Stimulated activated CD4-positive, alpha-beta T cell treated with anti-CD3 and anti-CD28 coated beads, Interleukin-1b, Interleukin-23, amount 100 ng/mL, for 1 hour (primary cell): Measurements from ENCODE around the gene KCNIP2.
"Not testable (repeated sequence)": the region's sequence is repeated elsewhere in the genome, so short reads cannot be mapped to it uniquely, and the experiment has no call there.

ENCODE experiments used
- DNase-seq, 2 donors: peaks; one replicate each; pipeline ENCODE4 v3.0.0-alpha.2; 2020; ENCODE audit warnings: low read depth in 2 of 2

Gene KCNIP2

DNA sequence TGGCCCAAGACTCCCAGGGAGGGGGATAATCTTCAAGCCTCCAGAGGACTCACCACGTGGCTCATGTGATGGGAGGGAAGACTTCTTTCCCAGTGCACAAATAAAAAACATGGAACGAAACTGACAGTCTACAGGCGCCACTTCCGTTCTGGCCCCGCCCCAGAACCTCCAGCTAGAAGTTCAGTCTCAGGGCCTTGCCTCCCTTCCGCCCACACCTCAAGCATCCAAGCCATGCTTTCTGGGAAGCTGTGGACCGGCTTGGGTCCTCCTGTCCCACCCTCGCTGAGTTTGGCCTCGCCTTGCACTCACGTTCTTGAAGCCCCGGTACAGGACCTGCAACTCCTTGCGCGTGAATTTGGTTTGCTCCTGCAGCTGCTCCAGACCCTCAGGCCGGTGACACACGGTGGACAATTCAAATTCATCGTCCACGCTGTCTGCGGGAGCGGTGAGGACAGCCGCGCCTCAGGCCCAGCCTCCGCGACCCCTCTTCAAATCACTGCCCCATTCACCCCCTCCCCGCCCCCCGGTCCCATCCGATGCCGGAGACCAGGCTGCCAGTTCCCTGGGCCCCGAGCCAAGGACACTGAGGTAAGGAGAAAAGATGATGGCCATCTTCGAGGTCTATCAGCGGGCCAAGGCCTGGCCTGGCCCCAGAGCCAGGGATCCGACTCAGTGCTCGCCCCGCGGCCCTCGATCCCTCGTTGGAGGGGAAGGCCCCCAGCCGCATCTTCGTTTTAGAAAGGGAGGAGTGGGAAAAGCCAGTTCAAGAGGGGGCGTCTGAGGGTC, 14.6 kb downstream of the KCNIP2 start:
- no peak for DNase-seq

DNA sequence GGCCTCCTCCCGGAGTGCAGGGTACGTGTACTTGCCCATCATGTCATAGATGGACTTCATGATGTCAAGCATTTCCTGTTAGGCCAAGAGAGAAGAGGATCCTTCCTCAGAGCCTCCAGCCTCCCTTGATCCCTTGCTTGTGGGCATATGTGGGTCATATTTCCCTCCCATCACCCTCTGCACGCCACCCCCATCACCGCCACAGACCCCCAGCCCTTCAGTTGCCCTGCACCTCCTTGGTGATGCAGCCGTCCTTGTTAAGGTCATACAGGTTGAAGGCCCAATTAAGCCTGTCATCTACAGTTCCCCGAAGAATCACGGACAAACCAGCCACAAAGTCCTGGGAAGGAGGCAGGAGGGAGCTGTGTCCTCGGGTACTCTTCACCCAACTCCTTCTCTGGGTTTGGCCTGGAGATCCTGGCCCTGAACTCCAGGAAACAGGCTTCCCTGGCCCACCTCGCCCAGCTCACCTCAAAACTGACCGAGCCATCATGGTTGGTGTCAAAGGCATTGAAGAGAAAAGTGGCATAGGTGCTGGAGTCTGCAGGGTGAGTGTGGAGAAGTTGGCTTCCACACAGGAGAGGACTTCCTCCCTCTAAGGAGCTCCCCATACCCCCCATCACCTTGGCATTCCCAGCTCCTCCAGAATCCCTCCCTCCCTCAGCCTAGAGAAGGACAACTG, 15.5 kb downstream of the KCNIP2 start:
- no peak for DNase-seq

DNA sequence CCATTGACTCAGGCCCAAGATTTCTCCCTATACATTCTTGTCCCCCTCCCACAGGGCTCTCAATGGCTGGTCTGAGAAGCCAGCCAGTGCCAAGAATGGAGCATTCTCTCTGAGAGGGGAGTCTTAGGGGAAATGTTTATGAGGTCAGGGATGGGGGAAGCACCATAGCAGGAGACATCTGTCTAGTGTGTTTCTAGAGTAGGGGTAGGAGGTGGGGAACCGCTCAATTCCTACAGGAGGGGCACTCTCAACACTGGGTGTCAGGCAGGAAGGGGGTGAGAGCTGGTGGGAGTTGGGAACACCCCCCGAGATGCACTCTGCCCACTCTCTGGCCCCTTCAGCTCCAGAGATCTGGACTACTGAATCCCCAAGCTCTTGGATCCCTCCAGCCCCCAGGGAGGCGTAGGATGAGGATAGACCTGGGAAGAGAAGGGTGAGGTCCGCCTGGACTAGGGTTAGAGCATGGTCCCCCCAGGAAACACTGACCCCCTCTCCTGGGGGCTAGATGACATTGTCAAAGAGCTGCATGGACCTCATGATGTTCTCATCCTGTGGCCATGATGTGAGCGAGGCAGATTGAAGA, 16.7 kb downstream of the KCNIP2 start:
- no peak for DNase-seq

DNA sequence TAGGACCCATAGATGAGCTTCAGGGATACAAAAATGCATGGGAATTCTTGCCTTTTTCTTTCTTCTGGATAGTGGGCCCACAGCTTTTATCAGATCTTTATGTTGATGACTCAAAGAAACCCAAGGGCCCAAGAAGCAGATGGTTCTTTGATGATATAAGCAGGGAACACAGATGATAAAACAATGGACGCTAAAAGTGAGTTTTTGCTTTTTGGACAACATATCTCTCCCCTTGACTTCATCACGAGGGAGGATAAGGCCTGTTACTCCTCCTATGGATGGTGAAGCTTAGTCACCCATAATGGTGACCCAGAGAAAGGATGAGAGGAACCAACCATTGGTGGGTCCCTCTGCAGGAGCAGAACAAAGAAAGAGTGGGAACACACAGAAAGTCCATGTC, 18.9 kb downstream of the KCNIP2 start:
- DNase-seq = no peak

DNA sequence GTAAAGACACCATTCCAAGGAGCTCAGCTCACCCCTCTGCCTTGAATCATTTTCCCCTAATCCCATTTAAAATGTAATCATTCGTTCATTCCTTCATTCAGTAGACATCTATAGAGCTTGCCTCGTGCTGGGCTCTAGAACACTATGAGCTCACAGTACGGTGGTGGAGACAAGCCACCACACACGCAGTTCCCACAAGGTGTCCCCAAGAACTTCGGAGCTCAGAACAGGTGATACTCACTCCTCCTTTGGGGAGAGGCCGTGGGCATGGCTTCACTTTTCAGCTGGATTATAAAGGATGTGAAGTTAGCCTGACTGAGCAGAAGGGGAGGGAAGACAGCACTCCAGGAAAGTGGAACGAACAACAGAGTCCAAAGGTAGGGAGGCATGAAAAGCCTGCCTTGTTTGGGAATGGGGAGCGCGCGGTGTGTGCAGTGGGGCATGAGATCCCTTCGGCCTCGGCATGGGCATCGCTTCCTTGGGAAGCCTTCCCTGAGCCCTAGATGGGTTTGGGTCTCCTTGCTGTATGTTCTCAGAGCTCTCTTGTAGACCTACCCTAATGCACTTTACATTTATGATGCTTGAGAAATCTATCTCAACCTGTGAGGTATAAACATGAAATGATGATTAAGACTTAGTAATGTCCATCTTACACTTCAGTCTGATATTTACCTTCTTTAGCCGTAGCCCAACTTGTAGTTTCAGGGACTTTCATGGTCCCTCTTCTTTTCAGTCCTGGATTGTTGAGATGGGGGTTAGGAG, 24.5 kb downstream of the KCNIP2 start:
- no peak for DNase-seq

DNA sequence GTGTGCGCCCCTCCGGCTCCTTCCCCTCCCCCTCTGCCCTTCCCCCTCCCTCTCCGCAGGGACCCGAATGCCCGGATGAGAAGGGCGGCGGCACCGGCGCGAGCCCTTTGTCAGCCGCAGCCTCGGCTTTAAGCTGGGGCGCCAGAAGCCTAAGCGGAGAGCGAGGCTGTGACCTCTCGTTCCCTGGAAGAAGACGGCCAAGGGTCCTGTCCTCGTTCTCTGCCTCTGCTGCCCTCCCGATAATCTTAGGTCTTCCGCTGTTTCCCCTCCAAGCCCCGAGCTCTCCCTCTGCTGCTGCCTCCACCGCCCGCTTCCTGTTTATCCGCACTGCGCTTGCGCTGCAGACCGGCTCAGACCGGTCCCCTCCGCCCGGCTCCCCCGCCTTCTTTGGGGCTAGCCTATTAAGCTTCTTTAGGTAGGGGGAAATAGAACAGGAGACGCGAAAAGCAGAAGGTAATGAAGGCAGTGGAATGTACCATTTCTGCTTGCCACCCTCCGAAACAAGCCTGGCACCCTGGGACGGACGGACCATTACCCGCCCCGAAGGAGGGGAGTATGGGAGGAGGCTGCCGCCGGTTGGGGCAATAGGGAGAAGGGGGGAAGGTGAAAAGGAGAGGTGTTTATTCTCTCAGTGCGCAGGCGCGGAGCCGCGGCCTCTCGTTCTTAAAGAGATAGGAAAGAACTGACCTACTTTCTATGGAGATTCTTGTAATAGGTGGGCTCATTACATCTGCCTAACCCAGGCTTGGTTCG, 25.3 kb downstream of the KCNIP2 start, which contains the start of gene OGA:
Gene OGA, minus strand, starts transcription at position 326 of the 753 bp plus-strand sequence. CDS start 422 bp downstream, outside the sequence.
- peak; percentile 86 to 98 for DNase-seq

DNA sequence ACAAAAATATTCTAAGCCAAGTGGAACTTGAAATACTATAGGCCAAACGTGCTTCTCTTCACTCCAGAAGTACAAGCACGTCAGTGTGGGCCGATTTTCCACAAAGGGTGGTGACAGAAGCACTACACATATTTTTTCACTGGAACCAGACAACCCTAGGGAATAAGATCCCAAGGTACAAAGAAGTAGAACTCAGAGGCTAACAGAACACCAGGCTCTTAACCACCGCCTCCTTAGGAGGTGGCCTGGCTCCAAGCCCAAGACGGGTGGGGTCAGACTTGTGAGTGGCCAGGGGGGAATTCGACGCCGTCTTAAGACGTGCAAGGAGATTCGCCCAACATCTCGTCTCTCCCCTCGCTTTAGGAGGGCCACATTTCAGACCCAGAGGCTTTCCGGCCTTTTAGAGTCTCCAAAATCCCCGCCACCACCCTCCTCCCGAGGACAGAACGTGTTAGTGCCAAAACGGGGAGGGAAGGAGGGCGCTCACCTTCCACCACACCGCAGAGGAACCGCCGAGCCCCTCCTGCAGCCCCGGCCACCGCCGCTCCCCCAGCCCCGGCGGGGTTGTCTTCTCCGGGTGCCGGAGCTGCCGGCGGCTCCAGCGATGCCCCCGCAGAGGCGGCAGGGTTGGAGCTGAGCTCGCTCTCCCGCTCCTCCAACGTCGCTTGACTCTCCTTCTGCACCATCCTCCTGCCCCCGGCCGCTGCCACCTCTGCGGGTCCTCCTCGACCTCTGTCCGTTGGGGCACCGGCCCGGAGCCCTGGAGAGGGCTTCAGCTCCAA, 26.1 kb downstream of the KCNIP2 start:
- DNase-seq = no peak

DNA sequence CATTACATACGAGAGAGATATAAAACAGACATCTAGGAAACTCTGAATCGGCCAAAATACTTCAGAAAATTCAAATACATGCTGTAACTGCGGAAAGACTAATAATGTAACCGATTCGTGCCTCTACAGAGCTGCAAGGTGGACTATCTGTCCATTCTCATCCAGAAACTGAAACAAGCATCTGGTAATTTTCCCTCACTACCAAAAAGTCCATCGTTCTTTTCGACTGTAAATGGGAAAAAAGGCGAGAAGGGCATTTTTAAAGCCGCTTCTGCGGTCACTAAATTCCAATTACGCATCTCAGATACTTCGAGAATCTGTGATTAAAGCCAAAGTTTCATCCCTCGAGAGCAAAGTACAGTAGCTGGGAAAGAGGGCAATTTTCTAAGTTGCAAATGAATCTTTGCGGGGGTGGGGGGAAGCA, 26.7 kb downstream of the KCNIP2 start:
- no peak for DNase-seq

DNA sequence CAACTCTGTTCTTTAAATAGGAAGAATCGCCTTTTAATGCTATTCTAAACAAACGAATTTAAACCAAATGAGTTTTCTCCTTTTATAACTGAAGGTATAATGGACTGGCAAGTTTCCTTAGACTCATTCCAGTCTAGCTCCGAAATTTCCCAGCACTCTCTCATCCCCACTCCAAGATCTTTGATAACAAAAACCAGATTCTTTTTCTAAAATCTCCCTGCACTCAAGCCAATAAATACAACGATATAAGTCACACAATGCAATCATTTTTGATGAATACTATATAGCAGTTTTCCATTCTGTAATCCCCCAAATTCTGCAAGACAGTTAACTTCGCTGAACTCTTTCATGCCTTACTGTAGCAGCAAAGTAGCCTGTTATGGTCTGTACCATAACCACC, 27.2 kb downstream of the KCNIP2 start:
- no peak for DNase-seq

DNA sequence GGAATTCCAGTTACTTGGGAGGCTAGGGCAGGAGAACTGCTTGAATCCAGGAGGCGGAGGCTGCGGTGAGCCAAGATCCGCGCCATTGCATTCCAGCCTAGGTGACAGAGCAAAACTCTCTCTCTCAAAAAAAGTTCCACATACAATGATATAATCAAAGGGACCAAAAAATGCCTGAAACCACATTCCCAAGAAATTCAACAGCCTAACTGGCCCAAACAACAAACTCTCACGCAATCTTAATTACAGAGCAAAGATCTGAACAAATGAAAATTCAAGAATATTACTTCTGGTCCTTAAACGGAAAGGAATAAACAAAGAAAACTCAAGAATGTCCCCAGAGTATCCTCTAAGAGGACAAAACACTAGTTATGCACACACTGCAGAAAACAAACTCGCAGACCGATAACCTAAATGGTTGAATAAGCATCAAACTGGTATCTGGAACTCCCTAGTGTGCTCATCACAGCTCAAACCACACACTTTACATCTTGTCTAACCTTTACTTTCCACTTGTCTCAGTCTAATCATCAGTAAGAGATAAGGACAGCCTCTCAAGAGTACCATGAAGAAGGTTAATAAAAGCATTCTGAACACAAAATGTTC, 29.0 kb downstream of the KCNIP2 start:
- no peak for DNase-seq

DNA sequence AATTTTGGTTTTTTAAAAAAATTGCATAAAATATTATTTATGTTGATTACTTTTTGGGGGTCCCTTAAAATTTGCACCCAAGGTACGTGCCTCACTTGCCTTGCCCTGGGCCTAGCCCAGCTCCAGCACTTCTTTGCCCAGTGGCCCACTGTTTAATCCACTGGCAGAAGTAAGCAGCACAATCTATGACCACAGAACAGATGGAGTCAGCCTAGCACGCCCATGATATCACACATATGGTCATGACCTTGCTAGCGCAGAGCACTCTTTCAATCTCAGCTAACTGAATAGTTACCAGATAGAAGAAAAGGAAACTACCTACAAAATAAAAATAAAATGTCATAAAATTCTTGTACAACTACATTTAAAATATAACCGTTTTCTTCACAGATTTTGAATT, 31.0 kb downstream of the KCNIP2 start:
- no peak for DNase-seq

DNA sequence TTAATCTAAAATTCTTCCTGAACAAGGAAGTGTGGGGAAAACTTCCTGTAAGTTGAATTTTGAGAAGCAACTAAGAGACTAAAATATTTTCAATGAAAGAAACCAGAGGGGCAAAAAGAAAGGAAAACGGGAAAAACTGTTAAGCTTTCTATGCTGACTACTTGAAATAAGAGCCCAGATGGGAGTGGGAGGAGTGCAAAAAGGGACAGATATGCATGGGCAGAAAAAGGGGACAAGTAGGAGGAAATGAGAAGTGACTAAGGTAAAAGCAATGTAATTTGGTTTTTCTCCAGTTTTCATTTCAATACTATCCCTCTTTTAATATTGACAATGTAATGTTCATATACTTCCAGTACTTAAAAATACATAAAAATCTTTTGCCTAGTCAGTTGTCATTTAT, 36.4 kb downstream of the KCNIP2 start:
- no peak for DNase-seq

DNA sequence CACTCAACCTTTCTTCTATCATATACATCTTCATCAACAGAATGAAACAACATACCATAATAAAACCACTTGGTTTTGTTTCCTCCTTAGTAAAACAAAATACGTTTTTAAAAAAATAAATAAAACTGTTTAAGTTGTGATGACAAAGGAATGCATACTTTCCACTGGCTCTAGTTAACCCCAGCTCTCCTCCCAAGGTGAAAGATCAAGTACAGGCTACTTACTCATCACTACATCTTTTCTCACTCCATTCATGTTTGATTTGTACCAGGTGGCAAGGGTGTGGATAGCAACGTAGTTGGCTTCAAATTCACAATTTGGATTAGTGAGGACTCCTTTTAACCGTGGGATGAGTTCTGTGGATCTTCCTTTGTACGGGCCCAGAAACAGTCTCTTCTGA, 40.1 kb downstream of the KCNIP2 start:
- no peak for DNase-seq

DNA sequence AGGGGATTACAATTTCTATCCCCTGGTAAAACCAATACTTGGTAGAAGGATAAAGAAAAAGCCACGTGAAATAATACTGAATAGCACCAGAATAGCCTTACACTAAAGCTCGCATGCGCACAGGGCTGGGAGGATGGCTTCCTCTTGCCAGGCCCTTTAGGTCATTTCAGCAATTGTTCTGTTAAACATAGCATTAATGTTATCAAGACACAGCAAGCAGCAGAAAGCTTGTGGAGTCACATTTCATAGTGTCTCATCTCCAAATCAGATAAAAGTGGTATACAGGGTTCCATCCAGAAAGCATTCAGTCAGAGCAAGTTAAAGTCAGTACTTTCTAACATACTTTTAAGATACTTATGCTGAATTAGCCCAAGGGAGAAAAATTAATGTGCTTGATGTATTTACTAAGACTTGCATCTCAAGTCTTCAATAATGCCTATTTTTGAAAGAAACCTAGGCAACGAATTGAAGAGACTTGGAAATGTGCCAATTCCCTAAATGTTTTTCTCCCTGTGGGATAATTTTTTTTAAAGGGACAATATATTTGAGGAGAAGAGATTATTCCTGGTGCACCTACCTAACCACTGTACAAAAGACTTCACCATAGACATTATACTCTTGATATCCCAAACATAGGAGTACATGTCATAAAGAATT, 46.1 kb downstream of the KCNIP2 start:
- DNase-seq = no peak

DNA sequence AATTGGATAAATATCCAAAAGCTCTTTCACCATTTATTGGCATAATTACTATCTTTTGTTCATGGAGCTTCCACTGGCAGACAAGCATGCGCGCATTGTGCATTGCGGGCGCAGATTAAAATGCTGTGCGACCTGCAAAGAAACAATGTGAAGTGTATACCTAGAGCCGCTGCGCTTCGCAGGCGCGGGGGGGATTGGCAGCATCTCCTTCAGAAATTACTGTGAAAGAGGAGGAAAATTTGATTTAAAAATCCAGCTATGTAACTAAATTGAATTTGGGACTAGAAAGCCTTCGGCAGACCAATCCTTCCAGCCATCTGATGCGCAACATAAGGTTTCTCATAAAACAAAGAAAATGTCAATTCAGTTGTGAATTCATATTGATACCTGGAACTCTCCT, 50.1 kb downstream of the KCNIP2 start:
- DNase-seq = no peak

DNA sequence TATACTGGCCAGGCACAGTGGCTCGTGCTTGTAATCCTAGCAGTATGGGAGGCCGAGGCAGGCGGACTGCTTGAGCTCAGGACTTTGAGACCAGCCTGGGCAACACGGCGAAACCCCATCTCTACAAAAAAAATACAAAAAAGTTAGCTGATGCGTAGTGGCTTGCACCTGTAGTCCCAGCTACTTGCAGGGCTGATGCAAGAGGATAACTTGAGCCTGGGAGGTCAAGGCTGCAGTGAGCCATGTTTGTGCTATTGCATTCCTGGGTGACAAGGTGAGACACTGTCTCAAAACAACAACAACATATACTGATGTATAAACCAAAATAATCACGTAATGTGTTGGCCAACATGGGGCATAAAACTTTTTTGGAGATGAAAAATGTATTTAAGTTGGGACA, 53.9 kb downstream of the KCNIP2 start:
- DNase-seq = no peak

DNA sequence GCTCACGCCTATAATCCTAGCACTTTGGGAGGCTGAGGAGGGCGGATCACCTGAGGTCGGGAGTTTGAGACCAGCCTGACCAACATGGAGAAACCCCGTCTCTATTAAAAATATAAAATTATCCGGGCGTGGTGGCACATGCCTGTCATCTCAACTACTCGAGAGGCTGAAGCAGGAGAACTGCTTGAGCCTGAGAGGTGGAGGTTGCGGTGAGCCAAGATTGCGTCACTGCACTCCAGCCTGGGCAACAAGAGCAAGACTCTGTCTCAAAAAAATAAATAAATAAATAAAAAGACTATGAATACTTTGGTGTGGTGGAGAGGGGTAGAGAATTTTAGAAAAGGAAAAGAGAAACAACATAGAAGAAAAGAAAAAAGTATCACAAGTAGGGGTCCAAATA, 54.4 kb downstream of the KCNIP2 start:
- DNase-seq = not testable (repeated sequence)

DNA sequence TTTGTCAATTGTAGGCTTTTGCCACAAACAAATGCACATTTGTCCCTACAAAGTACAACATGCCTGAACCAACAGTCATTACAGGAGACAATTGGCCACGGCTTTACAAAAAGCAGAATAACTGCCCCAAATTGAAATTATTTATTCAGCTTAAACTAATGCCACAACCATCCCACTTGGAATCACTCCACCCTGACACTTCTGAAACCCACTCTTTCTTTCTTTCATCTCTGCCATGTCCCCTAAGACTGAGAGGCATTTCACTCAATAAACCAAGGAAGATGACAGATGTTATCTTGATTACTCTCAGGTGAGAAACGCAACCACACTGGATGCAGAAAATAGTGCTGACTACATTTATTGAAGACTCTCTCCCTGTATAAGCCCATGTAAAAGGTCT, 57.8 kb downstream of the KCNIP2 start:
- DNase-seq = no peak

DNA sequence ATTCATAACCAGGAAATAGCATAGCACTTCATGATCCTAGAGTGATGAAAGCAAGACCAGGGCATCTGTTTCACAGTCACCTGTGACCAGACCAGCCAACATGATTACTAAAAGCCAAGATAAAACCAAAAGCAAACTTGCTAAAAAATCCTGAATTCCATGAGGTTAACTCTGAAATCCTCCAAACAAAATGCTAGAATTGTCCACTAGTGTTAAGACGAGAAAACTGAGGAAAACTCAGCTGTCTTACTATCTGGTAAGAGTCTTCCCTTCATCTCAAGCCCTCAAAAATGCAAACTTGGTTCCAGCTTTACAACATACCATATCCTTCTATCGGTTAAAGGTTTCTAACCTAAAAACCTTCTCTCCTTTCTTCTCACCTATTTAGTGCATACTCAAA, 59.0 kb downstream of the KCNIP2 start:
- DNase-seq = no peak

DNA sequence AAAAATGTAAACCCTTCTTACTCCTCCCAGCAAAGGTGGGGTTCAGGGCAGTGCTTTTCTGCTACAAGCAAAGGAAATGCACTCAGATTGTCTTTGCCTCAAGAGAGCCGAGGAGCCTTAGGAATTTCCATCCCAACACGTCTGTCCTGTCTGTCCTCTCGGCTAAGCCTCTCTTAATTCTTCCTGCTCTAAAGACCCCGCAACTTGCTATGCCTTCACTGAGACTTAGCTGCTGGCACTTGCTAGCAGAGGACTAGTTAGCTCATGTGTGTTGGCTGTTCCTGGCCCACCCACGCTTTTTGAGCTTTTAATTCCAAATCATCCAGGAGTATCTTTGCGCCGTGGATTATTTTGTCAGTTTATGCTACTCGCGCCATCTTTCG, 59.9 kb downstream of the KCNIP2 start:
- DNase-seq = no peak
